ENCODE results near the gene MED4.
"Not testable (repeated sequence)": the region's sequence is repeated elsewhere in the genome, so short reads cannot be mapped to it uniquely, and the experiment has no call there.

The MED4 gene

DNA sequence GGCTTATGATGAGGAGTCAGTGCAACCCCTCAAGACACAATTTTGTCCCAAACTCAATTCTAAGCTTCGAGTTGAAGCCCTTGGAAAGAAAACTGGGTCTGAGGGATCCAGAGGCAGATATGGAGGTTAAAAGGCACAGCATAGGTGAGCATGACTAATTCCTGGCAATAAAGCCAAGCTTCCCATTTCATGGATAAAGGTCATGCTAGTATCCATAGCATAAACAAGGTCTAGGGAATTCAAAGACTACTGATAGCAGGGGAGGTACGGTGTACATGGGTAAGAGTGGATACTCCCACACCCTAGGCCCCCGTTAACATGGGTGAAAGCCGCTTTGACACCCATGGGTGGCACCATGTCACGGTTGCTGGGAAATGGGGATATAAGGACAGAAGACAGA is 24.0 kb downstream of the MED4 start:
- Mint-ChIP-seq H3K27ac (no peak overlapping the region), H3K36me3 (ENCODE audit: low read depth) (peaks cover 95% of the 10 kb centered on the region), H3K4me3 (no peak overlapping the region), H3K27me3 (ENCODE audit: low read depth) (no peaks in the 10 kb centered on the region), H3K4me1 (ENCODE audit: low read depth) (peaks cover 3% of the 10 kb centered on the region), H3K9me3 (peaks cover 53% of the 10 kb centered on the region)
- DNase-seq (ENCODE audit: low spot score): no peak

DNA sequence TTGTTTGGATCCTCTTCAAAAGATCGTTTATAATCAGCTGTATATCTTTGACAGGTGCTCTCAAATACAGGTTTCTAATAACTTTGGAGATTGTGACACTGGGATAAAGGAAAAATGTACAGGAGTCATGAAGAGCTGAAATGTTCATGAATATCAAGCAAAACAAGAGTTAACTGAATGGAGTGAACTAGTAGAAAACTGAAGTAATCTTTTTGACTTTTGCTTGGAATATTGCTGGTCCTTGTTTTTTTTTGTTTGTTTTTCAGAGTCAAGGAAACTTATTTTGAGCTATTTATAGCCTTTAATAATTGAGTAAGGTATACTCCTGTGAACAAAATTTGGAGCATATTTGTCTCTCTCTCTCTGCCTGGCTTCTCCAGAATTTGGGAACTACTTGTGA is 25.3 kb downstream of the MED4 start:
- H3K4me3 Mint-ChIP-seq: no peak overlapping the region
- no peak for DNase-seq (ENCODE audit: low spot score)
- no peak overlapping the region for H3K27ac Mint-ChIP-seq
- H3K27me3 Mint-ChIP-seq (ENCODE audit: low read depth): no peaks in the 10 kb centered on the region
- H3K9me3 Mint-ChIP-seq: peaks cover 53% of the 10 kb centered on the region
- H3K4me1 Mint-ChIP-seq (ENCODE audit: low read depth): peaks cover 3% of the 10 kb centered on the region
- peaks cover 90% of the 10 kb centered on the region for H3K36me3 Mint-ChIP-seq (ENCODE audit: low read depth)

- Mint-ChIP-seq H3K36me3 (ENCODE audit: low read depth) (peaks cover 84% of the 10 kb centered on the region), H3K4me1 (ENCODE audit: low read depth) (peaks cover 3% of the 10 kb centered on the region), H3K4me3 (no peak overlapping the region), H3K27ac (no peak overlapping the region), H3K27me3 (ENCODE audit: low read depth) (no peaks in the 10 kb centered on the region), H3K9me3 (peaks cover 53% of the 10 kb centered on the region)
- no peak for DNase-seq (ENCODE audit: low spot score)
Observed at GRCh38 chr13:48068952-48069351, 26.0 kb downstream of the MED4 start.

- Mint-ChIP-seq H3K4me1 (ENCODE audit: low read depth) (peaks cover 3% of the 10 kb centered on the region), H3K9me3 (peaks cover 53% of the 10 kb centered on the region), H3K27ac (no peak overlapping the region), H3K27me3 (ENCODE audit: low read depth) (no peaks in the 10 kb centered on the region), H3K4me3 (no peak overlapping the region), H3K36me3 (ENCODE audit: low read depth) (peaks cover 75% of the 10 kb centered on the region)
- DNase-seq (ENCODE audit: low spot score): no peak
Observed at GRCh38 chr13:48068036-48068435, 26.9 kb downstream of the MED4 start.

- Mint-ChIP-seq H3K4me1 (ENCODE audit: low read depth) (peaks cover 3% of the 10 kb centered on the region), H3K27ac (peak overlapping the region; percentile 75), H3K4me3 (no peak overlapping the region), H3K9me3 (peaks cover 37% of the 10 kb centered on the region), H3K27me3 (ENCODE audit: low read depth) (no peaks in the 10 kb centered on the region), H3K36me3 (ENCODE audit: low read depth) (peaks cover 59% of the 10 kb centered on the region)
- DNase-seq (ENCODE audit: low spot score): no peak
Observed at GRCh38 chr13:48066310-48066989, 28.5 kb downstream of the MED4 start.

- not testable (repeated sequence) for H3K27me3 Mint-ChIP-seq (ENCODE audit: low read depth); H3K4me3 Mint-ChIP-seq; DNase-seq (ENCODE audit: low spot score); H3K4me1 Mint-ChIP-seq (ENCODE audit: low read depth); H3K9me3 Mint-ChIP-seq
- peak overlapping the region; percentile 46 for H3K27ac Mint-ChIP-seq
- H3K36me3 Mint-ChIP-seq (ENCODE audit: low read depth): peaks cover 13% of the 10 kb centered on the region
Observed at GRCh38 chr13:48059951-48060350, 35.0 kb downstream of the MED4 start.

GRCh38 chr13:48058536-48058935 is 36.4 kb downstream of the MED4 start:
- not testable (repeated sequence) for H3K4me1 Mint-ChIP-seq (ENCODE audit: low read depth); H3K4me3 Mint-ChIP-seq; H3K36me3 Mint-ChIP-seq (ENCODE audit: low read depth); H3K27me3 Mint-ChIP-seq (ENCODE audit: low read depth); H3K9me3 Mint-ChIP-seq; H3K27ac Mint-ChIP-seq; DNase-seq (ENCODE audit: low spot score)

DNA sequence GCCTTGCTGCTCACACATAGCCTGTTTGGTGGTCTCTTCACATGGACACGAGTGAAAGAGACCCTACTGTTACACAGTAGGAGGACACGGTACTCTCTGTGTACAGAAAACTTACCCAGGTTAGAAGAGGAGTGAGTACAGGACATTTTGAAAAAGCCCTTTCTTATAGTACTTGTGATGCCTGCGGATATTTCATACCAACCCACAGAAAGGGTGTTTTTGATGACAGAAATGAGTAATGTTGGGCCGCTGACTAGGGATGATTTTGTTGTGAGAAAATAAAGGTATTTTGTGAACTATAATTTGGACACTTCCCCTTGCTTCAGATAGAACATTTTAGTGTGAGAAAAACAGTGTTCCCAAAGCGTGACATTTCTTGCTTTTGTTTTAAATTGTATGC is 39.2 kb downstream of the MED4 start:
- DNase-seq (ENCODE audit: low spot score): no peak
- Mint-ChIP-seq H3K4me1 (ENCODE audit: low read depth) (no peaks in the 10 kb centered on the region), H3K27ac (no peak overlapping the region), H3K9me3 (no peaks in the 10 kb centered on the region), H3K4me3 (no peak overlapping the region), H3K27me3 (ENCODE audit: low read depth) (no peaks in the 10 kb centered on the region), H3K36me3 (ENCODE audit: low read depth) (peaks cover 19% of the 10 kb centered on the region)

- no peak for DNase-seq (ENCODE audit: low spot score)
- H3K9me3 Mint-ChIP-seq: no peaks in the 10 kb centered on the region
- H3K4me3 Mint-ChIP-seq: no peak overlapping the region
- peaks cover 19% of the 10 kb centered on the region for H3K36me3 Mint-ChIP-seq (ENCODE audit: low read depth)
- no peaks in the 10 kb centered on the region for H3K27me3 Mint-ChIP-seq (ENCODE audit: low read depth)
- H3K4me1 Mint-ChIP-seq (ENCODE audit: low read depth): no peaks in the 10 kb centered on the region
- H3K27ac Mint-ChIP-seq: no peak overlapping the region
Observed at GRCh38 chr13:48054601-48055000, 40.3 kb downstream of the MED4 start.

DNA sequence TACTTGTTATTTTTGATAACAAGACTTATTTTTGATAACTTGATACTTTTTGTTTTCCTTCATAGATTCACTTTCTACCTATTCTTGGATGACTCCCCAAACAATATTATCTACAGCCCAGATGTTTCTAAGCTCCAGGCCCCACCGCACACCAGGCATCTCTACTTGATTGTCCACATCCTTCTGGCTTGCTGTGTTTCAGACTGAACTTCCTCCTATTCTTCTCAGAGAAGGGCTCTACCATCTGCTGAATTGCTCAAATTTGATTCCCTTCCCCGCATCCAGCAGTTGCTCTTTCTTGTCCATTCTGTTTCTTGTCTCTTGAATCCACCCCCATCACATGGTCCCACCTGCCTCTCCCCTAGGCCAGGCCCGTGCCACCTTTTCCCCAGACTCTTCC is 44.4 kb downstream of the MED4 start:
- Mint-ChIP-seq H3K9me3 (no peaks in the 10 kb centered on the region), H3K27ac (peak overlapping the region; percentile 4), H3K4me1 (ENCODE audit: low read depth) (no peaks in the 10 kb centered on the region), H3K4me3 (no peak overlapping the region), H3K36me3 (ENCODE audit: low read depth) (peaks cover 37% of the 10 kb centered on the region), H3K27me3 (ENCODE audit: low read depth) (no peaks in the 10 kb centered on the region)
- DNase-seq (ENCODE audit: low spot score): no peak

- Mint-ChIP-seq H3K4me3 (peak overlapping the region; percentile 73), H3K36me3 (ENCODE audit: low read depth) (peaks cover 48% of the 10 kb centered on the region), H3K27ac (peak overlapping the region; percentile 79), H3K4me1 (ENCODE audit: low read depth) (peaks cover 32% of the 10 kb centered on the region), H3K9me3 (no peaks in the 10 kb centered on the region), H3K27me3 (ENCODE audit: low read depth) (no peaks in the 10 kb centered on the region)
- DNase-seq (ENCODE audit: low spot score): no peak
Observed at GRCh38 chr13:48043789-48044503, 51.0 kb downstream of the MED4 start.

- no peak for DNase-seq (ENCODE audit: low spot score)
- Mint-ChIP-seq H3K9me3 (no peaks in the 10 kb centered on the region), H3K4me3 (no peak overlapping the region), H3K27ac (peak overlapping the region; percentile 60), H3K4me1 (ENCODE audit: low read depth) (peaks cover 38% of the 10 kb centered on the region), H3K36me3 (ENCODE audit: low read depth) (peaks cover 47% of the 10 kb centered on the region), H3K27me3 (ENCODE audit: low read depth) (no peaks in the 10 kb centered on the region)
Observed at GRCh38 chr13:48042894-48043293, 52.0 kb downstream of the MED4 start.

- Mint-ChIP-seq H3K27me3 (ENCODE audit: low read depth) (no peaks in the 10 kb centered on the region), H3K27ac (no peak overlapping the region), H3K9me3 (no peaks in the 10 kb centered on the region), H3K36me3 (ENCODE audit: low read depth) (peaks cover 47% of the 10 kb centered on the region), H3K4me3 (no peak overlapping the region), H3K4me1 (ENCODE audit: low read depth) (peaks cover 48% of the 10 kb centered on the region)
- DNase-seq (ENCODE audit: low spot score): no peak
Observed at GRCh38 chr13:48040896-48041295, 54.0 kb downstream of the MED4 start.

DNA sequence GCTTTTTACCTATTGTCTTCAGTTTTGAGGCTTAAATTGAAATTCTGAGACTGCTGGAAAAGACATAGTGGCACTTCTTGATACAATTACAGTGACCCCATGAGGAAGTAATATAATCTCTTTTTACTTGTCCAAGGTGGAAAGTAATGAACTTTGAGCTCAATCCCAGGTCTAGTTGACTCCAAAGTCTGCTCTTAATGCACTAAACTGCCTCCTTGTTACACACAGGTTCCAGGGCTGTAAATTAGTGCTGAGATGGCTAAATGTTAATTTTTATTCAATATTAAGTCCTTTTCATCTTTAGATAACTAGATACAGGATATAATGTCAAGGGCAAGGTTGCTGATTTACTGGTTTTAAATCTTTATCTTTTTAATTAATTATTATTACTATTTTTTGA is 54.9 kb downstream of the MED4 start:
- Mint-ChIP-seq H3K27me3 (ENCODE audit: low read depth) (no peaks in the 10 kb centered on the region), H3K4me3 (peak overlapping the region; percentile 29), H3K4me1 (ENCODE audit: low read depth) (peaks cover 48% of the 10 kb centered on the region), H3K27ac (peak overlapping the region; percentile 45), H3K36me3 (ENCODE audit: low read depth) (peaks cover 45% of the 10 kb centered on the region), H3K9me3 (no peaks in the 10 kb centered on the region)
- DNase-seq (ENCODE audit: low spot score): no peak

Measured in T-helper 2 cell treated with Interferon-gamma antibody and Interleukin-4, amounts not matched to agents 5 μg/mL and 100 μg/mL, for 36 hours (primary cell).